ENCODE measurements around the gene AKAP7. TPM values are rescaled to one million over a fixed set of nuclear protein-coding genes. Genes with fewer than 3 reads are reported as not detected.

Gene AKAP7
- total RNA-seq, 1 donor from 2014 or later: 4.6 TPM

GRCh38 chr6:131205481-131206244 lies 70.4 kb downstream of the AKAP7 start:
- no peaks in the 10 kb centered on the region for H3K36me3 ChIP-seq (ENCODE audit: insufficient read depth, low read length)
- TF ChIP-seq CTCF (IDR thresholded peaks at IDR 0.05; ENCODE audit: insufficient read depth, low read depth, low read length) (no peak), EZH2 (IDR thresholded peaks at IDR 0.05; ENCODE audit: insufficient read depth, low read length) (no peak)
- H3K9ac ChIP-seq (ENCODE audit: low read length): no peak overlapping the region
- no peak overlapping the region for H3K4me3 ChIP-seq (ENCODE audit: insufficient read depth, low read depth, low read length)
- H2AFZ ChIP-seq (ENCODE audit: low read depth, low read length): no peak overlapping the region
- no peaks in the 10 kb centered on the region for H3K9me3 Mint-ChIP-seq (ENCODE audit: unreplicated experiment)
- H3K27me3 ChIP-seq (ENCODE audit: insufficient read depth, low read length): no peaks in the 10 kb centered on the region
- no peak for DNase-seq (ENCODE audit: low read depth)
- H3K4me3 Mint-ChIP-seq (ENCODE audit: unreplicated experiment): no peak overlapping the region
- H3K36me3 Mint-ChIP-seq (ENCODE audit: low read depth, unreplicated experiment): peaks cover 2% of the 10 kb centered on the region
- no peak overlapping the region for H3K4me2 ChIP-seq (ENCODE audit: low read length)
- H3K4me1 Mint-ChIP-seq (ENCODE audit: low read depth, unreplicated experiment): no peaks in the 10 kb centered on the region
- no peak overlapping the region for H3K27ac ChIP-seq (ENCODE audit: low read depth, low read length)
- H3K9me3 ChIP-seq (ENCODE audit: insufficient read depth, low read depth, low read length): no peaks in the 10 kb centered on the region
- no peaks in the 10 kb centered on the region for H3K27me3 Mint-ChIP-seq (ENCODE audit: low read depth, unreplicated experiment)
- H4K20me1 ChIP-seq (ENCODE audit: insufficient read depth, low read length): no peaks in the 10 kb centered on the region
- no peak overlapping the region for H3K27ac Mint-ChIP-seq (ENCODE audit: unreplicated experiment)
- FAIRE-seq: no peak
- no peaks in the 10 kb centered on the region for H3K4me1 ChIP-seq (ENCODE audit: insufficient read depth, low read length)
- H3K79me2 ChIP-seq (ENCODE audit: insufficient read depth, low read length): no peaks in the 10 kb centered on the region

GRCh38 chr6:131206463-131207251 lies 71.4 kb downstream of the AKAP7 start:
- no peaks in the 10 kb centered on the region for H3K27me3 ChIP-seq (ENCODE audit: insufficient read depth, low read length)
- H3K4me3 ChIP-seq (ENCODE audit: insufficient read depth, low read depth, low read length): no peak overlapping the region
- no peak overlapping the region for H3K27ac ChIP-seq (ENCODE audit: low read depth, low read length)
- no peak overlapping the region for H3K9ac ChIP-seq (ENCODE audit: low read length)
- no peaks in the 10 kb centered on the region for H3K9me3 ChIP-seq (ENCODE audit: insufficient read depth, low read depth, low read length)
- Mint-ChIP-seq H3K9me3 (ENCODE audit: unreplicated experiment) (no peaks in the 10 kb centered on the region), H3K36me3 (ENCODE audit: low read depth, unreplicated experiment) (peaks cover 4% of the 10 kb centered on the region), H3K4me3 (ENCODE audit: unreplicated experiment) (no peak overlapping the region), H3K4me1 (ENCODE audit: low read depth, unreplicated experiment) (no peaks in the 10 kb centered on the region), H3K27ac (ENCODE audit: unreplicated experiment) (no peak overlapping the region), H3K27me3 (ENCODE audit: low read depth, unreplicated experiment) (no peaks in the 10 kb centered on the region)
- H3K4me1 ChIP-seq (ENCODE audit: insufficient read depth, low read length): no peaks in the 10 kb centered on the region
- FAIRE-seq: no peak
- no peaks in the 10 kb centered on the region for H4K20me1 ChIP-seq (ENCODE audit: insufficient read depth, low read length)
- no peak for TF ChIP-seq CTCF (IDR thresholded peaks at IDR 0.05; ENCODE audit: insufficient read depth, low read depth, low read length)
- no peak for TF ChIP-seq EZH2 (IDR thresholded peaks at IDR 0.05; ENCODE audit: insufficient read depth, low read length)
- DNase-seq (ENCODE audit: low read depth): no peak
- H3K4me2 ChIP-seq (ENCODE audit: low read length): no peak overlapping the region
- H3K36me3 ChIP-seq (ENCODE audit: insufficient read depth, low read length): no peaks in the 10 kb centered on the region
- H3K79me2 ChIP-seq (ENCODE audit: insufficient read depth, low read length): no peaks in the 10 kb centered on the region
- H2AFZ ChIP-seq (ENCODE audit: low read depth, low read length): no peak overlapping the region
